ENCODE measurements around the gene MYO7B.

Gene MYO7B

GRCh38 chr2:127678991-127679390, 143.5 kb downstream of the MYO7B start:
- DNase-seq (ENCODE audit: low read depth in 1 of 2, low spot score in 1 of 2) = no peak
- in situ Hi-C loops (cut with HindIII; ENCODE audit: low pct_unique_long_range_greater_than_20kb, low sequenced_read_pairs) = no loop called here
- TF ChIP-seq JUND (IDR thresholded peaks at IDR 0.05; ENCODE audit: low read depth) = no peak

- DNase-seq (ENCODE audit: low read depth in 1 of 2, low spot score in 1 of 2) = no peak
- TF ChIP-seq JUND (IDR thresholded peaks at IDR 0.05; ENCODE audit: low read depth) = no peak
- in situ Hi-C loops (cut with HindIII; ENCODE audit: low pct_unique_long_range_greater_than_20kb, low sequenced_read_pairs) = no loop called here
These were observed 144.3 kb downstream of the MYO7B start for GRCh38 chr2:127679680-127680361.

- TF ChIP-seq JUND (IDR thresholded peaks at IDR 0.05; ENCODE audit: low read depth) = no peak
- no peak for DNase-seq (ENCODE audit: low read depth in 1 of 2, low spot score in 1 of 2)
- in situ Hi-C loops (cut with HindIII; ENCODE audit: low pct_unique_long_range_greater_than_20kb, low sequenced_read_pairs) = no loop called here
These were observed 145.3 kb downstream of the MYO7B start for GRCh38 chr2:127680706-127681287.

DNA sequence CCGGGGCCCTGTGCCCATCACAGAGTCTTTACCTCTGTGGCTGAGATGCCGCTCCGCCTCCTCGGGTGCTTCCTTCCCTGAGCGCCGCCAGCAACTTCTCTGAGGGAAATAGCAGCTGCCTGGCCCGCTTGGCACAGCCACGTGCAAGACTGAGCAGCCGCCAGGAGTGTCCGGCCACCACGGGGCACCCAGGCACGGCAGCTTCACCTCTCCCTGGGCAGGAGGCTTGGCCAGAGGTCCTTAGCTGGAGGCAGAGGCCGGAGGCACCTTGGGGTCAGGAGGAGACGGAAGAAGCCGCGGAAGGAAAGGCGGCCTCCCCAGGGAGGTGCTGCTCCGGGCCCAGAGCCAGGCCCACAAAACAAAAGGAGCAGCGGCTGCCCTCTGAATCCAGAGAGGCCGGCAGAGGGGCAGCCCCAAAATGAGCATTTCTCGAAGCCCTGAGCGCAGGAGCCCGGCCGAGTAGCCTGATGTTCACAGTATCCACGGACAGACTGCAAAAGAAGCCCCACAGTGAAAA, 145.9 kb downstream of the MYO7B start:
- no peak for TF ChIP-seq JUND (IDR thresholded peaks at IDR 0.05; ENCODE audit: low read depth)
- in situ Hi-C loops (cut with HindIII; ENCODE audit: low pct_unique_long_range_greater_than_20kb, low sequenced_read_pairs) = no loop called here
- no peak for DNase-seq (ENCODE audit: low read depth in 1 of 2, low spot score in 1 of 2)

DNA sequence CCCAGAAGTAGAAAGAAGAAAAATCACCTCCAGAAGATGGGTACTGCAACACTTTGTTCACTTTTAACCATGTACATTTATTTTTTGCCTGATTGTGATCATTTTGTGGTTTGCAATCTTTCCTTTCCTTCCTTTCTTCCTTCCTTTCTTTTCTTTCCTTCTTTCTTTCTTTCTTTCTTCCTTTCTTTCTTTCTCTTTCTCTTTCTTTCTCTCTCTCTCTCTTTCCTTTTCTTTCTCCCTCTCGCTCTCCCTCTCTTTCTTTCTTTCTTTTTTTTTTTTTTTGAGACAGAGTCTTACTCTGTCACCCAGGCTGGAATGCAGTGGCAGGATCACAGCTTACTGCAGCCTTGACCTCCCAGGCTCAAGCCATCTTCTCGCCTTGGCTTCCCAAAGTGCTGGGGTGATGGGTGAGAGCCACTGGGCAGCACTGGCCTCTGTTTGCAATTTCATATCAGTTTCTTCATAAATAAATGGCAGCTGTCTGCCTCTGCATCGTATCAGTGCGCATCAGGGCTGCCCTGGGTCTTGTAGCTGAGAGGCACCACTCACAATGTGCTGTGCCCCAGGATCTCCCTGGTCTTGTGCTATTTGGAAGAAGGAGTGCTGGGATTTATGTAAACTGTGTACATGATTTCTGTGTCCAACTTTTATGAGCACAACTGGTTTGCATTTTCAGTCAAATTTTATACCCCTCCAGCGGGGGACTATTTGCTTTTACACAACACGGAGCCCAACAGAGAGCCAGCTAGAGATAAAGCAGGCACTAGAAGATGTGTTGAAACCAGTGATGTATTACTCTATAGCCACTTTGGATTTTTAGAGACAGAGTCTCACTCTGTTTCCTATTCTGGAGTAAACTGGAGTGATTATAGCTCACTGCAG, 146.7 kb downstream of the MYO7B start:
- in situ Hi-C loops (cut with HindIII; ENCODE audit: low pct_unique_long_range_greater_than_20kb, low sequenced_read_pairs) = no loop called here
- no peak for DNase-seq (ENCODE audit: low read depth in 1 of 2, low spot score in 1 of 2)
- no peak for TF ChIP-seq JUND (IDR thresholded peaks at IDR 0.05; ENCODE audit: low read depth)

GRCh38 chr2:127683056-127683455, 147.6 kb downstream of the MYO7B start:
- TF ChIP-seq JUND (IDR thresholded peaks at IDR 0.05; ENCODE audit: low read depth) = no peak
- no peak for DNase-seq (ENCODE audit: low read depth in 1 of 2, low spot score in 1 of 2)
- in situ Hi-C loops (cut with HindIII; ENCODE audit: low pct_unique_long_range_greater_than_20kb, low sequenced_read_pairs) = no loop called here

- no peak for DNase-seq (ENCODE audit: low read depth in 1 of 2, low spot score in 1 of 2)
- no peak for TF ChIP-seq JUND (IDR thresholded peaks at IDR 0.05; ENCODE audit: low read depth)
- in situ Hi-C loops (cut with HindIII; ENCODE audit: low pct_unique_long_range_greater_than_20kb, low sequenced_read_pairs) = no loop called here
These were observed 148.3 kb downstream of the MYO7B start for GRCh38 chr2:127683757-127684156.

- no peak for TF ChIP-seq JUND (IDR thresholded peaks at IDR 0.05; ENCODE audit: low read depth)
- DNase-seq (ENCODE audit: low read depth in 1 of 2, low spot score in 1 of 2) = no peak
- in situ Hi-C loops (cut with HindIII; ENCODE audit: low pct_unique_long_range_greater_than_20kb, low sequenced_read_pairs) = no loop called here
These were observed 150.1 kb downstream of the MYO7B start for GRCh38 chr2:127685410-127686080.

Measured in T47D (cell line).